BJ (cell line): ENCODE results near the gene EARS2. TPM values are rescaled to one million over a fixed set of nuclear protein-coding genes. Genes with fewer than 3 reads are reported as not detected.

ENCODE experiments used
- CTCF ChIA-PET: fragments of 350-600 bp; formaldehyde crosslinking; extraction: SDS; loops from one replicate; lab custom pipeline; 2021; ENCODE audit warnings: antibody characterized with exemption, inconsistent platforms; lab: Yijun Ruan, JAX
- POLR2A ChIA-PET: fragments of 300-600 bp; sonication (Branson Sonifier 250); formaldehyde crosslinking; extraction: SDS; loops from one replicate; lab custom pipeline; 2021; ENCODE audit warnings: antibody characterized with exemption; lab: Charles Lee
- DNase-seq: peaks from one replicate; pipeline ENCODE4 v3.0.0-alpha.2; 2011; ENCODE audit warnings: low read depth
- H3K27me3 ChIP-seq: 2 replicates; pipeline ENCODE4 v1.6.0; 2011; ENCODE audit warnings: low read length; ENCODE audit not compliant: control insufficient read depth, insufficient read depth
- H3K36me3 ChIP-seq: 2 replicates; pipeline ENCODE4 v1.5.1; 2011; ENCODE audit warnings: low read length; ENCODE audit not compliant: control insufficient read depth, insufficient read depth
- H3K4me3 ChIP-seq: 2 replicates; pipeline ENCODE4 v1.5.1; 2011; ENCODE audit warnings: low read depth, mild to moderate bottlenecking, control low read depth, low read length
- CTCF ChIP-seq: IDR thresholded peaks from 2 replicates; pipeline ENCODE4 v1.5.1; 2011; ENCODE audit warnings: low read depth, mild to moderate bottlenecking, control low read depth, inconsistent platforms, low read length, moderate library complexity; ENCODE audit not compliant: insufficient read depth
- polyA plus RNA-seq: library from polyadenylated mRNA; depleted of rRNA; stranded (reverse); fragments of >200 nt; gene quantifications from 2 replicates; pipeline ENCODE4 v1.2.3, GENCODE V29; 2011

EARS2 gene
- polyA plus RNA-seq, 1 experiment = 28.8 TPM

DNA sequence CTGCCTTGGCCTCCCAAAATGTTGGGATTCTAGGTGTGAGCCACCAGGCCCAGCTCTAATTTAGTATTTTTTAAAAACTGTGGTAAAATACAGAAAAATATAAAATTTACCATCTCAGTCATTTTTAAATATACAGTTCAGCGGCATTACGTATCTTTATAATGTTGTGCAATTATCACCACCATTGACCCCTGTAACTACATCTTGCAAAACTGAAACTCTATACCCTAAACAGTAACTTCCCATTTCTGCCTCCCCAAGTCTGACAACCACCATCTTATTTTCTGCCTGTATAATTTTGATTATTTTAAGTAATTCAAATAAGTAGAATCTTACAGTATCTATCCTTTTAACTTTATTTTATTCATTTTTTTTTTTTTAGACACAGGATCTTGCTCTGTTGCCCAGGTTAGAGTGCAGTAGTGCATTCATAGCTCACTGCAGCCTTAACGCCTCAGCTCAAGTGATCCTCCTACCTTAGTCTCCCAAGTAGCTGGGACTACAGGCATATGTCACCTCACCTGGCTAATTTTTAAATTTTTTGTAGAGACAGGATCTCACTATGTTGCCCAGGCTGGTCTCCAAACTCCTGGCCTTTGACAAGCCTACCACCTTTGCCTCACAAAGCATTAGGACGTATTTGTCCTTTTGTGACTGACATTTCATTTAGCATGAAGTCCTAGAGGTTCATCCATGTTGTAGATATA is 36.0 kb downstream of the EARS2 start:
- H3K36me3 ChIP-seq = peaks cover 12% of the 10 kb centered on the region
- ChIA-PET POLR2A (no interaction called here), CTCF (interaction anchor here (1.8 kb wide), 1 partner anchor 17 kb away, joined by 5 read pairs; no protein-coding TSS in a partner anchor)
- no peak overlapping the region for H3K4me3 ChIP-seq
- no peak for TF ChIP-seq CTCF
- no peaks in the 10 kb centered on the region for H3K27me3 ChIP-seq
- DNase-seq = no peak

GRCh38 chr16:23520500-23520899 is 36.6 kb downstream of the EARS2 start:
- Histone ChIP-seq H3K4me3 (no peak overlapping the region), H3K27me3 (no peaks in the 10 kb centered on the region), H3K36me3 (peaks cover 12% of the 10 kb centered on the region)
- TF ChIP-seq CTCF = no peak
- DNase-seq = no peak
- CTCF ChIA-PET = no interaction called here
- POLR2A ChIA-PET = no interaction called here

DNA sequence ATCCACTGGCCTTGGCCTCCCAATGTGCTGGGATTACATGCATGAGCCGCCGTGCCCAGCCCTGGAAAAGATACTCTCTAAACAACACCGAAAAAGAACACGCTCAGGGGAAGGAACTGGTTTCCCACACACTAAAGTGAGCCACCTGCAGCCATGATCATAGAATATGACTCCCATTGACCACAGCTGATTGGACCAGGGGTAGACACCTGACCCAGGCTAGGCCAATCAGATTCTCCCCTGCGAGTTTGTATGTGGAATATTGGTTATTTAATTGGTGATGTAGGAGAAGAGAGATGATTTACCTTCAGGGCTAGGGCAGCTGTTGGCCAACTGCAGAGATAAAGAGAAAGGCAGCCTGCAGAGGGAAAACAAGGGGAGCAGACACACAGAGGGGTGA is 37.9 kb downstream of the EARS2 start:
- H3K4me3 ChIP-seq = no peak overlapping the region
- peaks cover 10% of the 10 kb centered on the region for H3K36me3 ChIP-seq
- no peaks in the 10 kb centered on the region for H3K27me3 ChIP-seq
- POLR2A ChIA-PET = no interaction called here
- CTCF ChIA-PET = no interaction called here
- DNase-seq = no peak
- no peak for TF ChIP-seq CTCF

GRCh38 chr16:23518435-23518891 is 38.7 kb downstream of the EARS2 start:
- Histone ChIP-seq H3K27me3 (no peaks in the 10 kb centered on the region), H3K4me3 (no peak overlapping the region), H3K36me3 (peaks cover 7% of the 10 kb centered on the region)
- no peak for DNase-seq
- ChIA-PET POLR2A (no interaction called here), CTCF (interaction anchor here (1.3 kb wide), 1 partner anchor 15 kb away, joined by 3 read pairs; no protein-coding TSS in a partner anchor)
- no peak for TF ChIP-seq CTCF

DNA sequence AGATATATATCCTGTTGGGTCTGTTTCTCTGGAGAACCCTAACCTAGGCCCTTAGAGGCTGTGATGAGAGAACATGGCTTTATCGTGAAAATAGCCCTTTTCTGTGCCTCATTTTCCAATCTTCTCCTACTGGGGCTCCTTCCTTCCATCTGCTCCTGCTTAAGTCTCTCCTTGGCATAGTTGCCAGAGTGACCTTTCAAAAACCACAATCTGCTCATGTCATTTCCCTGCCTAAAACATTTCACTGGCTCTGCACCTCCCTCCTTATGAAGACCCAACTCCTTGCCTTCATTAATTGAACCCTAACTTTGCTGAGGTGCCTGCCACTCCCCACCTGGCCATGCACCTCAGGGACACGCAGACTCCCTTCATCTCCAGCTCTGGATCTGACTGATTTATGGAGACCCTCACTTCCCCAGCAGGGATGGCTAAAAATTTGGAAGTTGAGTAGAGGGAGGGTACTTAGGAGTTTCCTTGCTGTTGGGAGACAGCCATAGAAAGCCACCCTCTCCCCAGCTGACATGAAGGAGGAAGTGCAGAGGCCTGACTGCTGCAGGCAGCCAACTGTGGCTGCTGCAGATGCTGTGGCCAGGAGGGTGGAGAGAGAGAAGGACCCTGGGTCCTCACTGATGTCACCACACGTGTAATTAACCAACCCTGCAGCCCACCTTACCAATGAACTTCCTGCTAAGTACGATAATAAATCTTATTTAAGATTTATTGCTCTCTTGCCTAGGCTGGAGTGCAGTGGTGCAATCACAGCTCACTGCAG is 40.6 kb downstream of the EARS2 start:
- no peak for TF ChIP-seq CTCF
- ChIA-PET POLR2A (no interaction called here), CTCF (interaction anchor here (1.1 kb wide), 1 partner anchor 12 kb away, joined by 3 read pairs; no protein-coding TSS in a partner anchor)
- DNase-seq = no peak
- Histone ChIP-seq H3K27me3 (no peaks in the 10 kb centered on the region), H3K4me3 (no peak overlapping the region), H3K36me3 (peaks cover 1% of the 10 kb centered on the region)
